Erythroblast (primary cell): ENCODE results near the gene NDRG4.

Experiments used
- GATA1 ChIP-seq: IDR thresholded peaks from 2 replicates; pipeline ENCODE4 v1.6.1; 2011; ENCODE audit warnings: low read depth, mild to moderate bottlenecking, control low read depth, low read length, moderate library complexity
- POLR2A ChIP-seq: IDR thresholded peaks from 2 replicates; pipeline ENCODE4 v1.6.1; 2011; ENCODE audit warnings: mild to moderate bottlenecking, low read length

DNA sequence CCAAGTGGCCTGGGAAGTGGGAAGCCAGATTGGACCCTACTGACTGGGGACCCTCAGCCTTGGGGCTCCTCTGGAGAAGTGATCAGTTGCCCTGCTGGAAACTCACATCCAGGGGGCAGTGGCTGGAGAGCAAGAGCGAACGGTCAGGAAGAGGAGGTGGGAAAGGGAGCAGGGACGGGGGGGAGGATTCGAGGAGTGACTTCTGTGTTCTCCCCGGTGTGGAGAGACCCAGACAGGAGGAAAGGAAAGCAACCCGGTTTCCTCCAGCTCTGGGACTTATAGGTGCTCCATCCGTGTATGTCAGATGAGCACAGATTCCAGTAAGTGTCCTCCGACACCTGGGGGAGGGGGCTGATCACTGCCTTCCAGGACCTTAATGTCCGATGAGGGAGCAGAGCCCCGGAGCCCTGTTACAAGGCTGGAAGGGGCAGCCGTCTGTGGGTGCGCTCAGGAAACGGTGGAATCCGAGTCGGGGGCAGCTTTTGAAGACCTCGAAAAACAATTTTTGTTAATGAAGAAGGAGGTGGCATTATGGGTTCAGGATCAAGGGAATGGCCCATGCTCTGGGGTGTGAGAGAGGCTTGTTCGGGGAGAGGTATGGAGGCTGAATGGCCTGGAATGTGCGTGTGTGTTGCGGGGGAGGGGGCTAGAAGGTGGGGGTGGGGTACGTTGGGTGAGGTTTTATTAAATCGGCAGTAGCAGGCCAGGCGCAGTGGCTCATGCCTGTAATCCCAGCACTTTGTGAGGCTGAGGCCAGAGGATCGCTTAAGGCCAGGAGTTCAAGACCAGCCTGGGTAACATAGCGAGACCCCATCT lies 34.8 kb upstream of the NDRG4 start:
- TF ChIP-seq POLR2A (no peak), GATA1 (no peak)
